CD4-positive, alpha-beta T cell (primary cell): ENCODE results near the gene PTPRM. TPM values are rescaled to one million over a fixed set of nuclear protein-coding genes. Genes with fewer than 3 reads are reported as not detected.

Experiments
- ATAC-seq: fragments of 200-7000 bp; cut with Tn5 transposase; one replicate; pipeline ENCODE4 v1.10.0; 2022; ENCODE audit warnings: mild to moderate bottlenecking; ENCODE audit not compliant: poor library complexity
- CTCF ChIA-PET: fragments of 350-600 bp; sonication (Branson Sonifier 250); formaldehyde crosslinking; loops from one replicate; lab custom pipeline; 2021; ENCODE audit warnings: antibody characterized with exemption, inconsistent platforms; lab: Charles Lee
- POLR2A ChIA-PET: fragments of 350-600 bp; sonication (Branson Sonifier 250); formaldehyde crosslinking; loops from one replicate; lab custom pipeline; 2021; ENCODE audit warnings: antibody characterized with exemption, inconsistent platforms; lab: Charles Lee
- DNase-seq, 14 experiments: peaks; one replicate each; pipeline ENCODE4 v3.0.0-alpha.2; 2013 to 2020; ENCODE audit warnings: mixed read lengths in 2 of 14
- H3K27ac ChIP-seq, 2 donors: one replicate each; pipeline versions ENCODE4 v1.5.1 to v1.7.0; 2013; ENCODE audit warnings: low read length in 2 of 2, low read depth in 1 of 2, mild to moderate bottlenecking in 1 of 2
- H3K27me3 ChIP-seq, 2 experiments: 1 replicate in 1 of 2; 2 replicates in 1 of 2; pipeline versions ENCODE4 v1.6.1 to v1.7.0; 2013; ENCODE audit warnings: low read length in 2 of 2, control low read depth in 1 of 2, mild to moderate bottlenecking in 1 of 2, moderate library complexity in 1 of 2; ENCODE audit not compliant: insufficient read depth in 2 of 2, control insufficient read depth in 1 of 2
- H3K36me3 ChIP-seq: one replicate; pipeline ENCODE4 v1.6.1; 2013; ENCODE audit warnings: low read length, control low read depth; ENCODE audit not compliant: insufficient read depth
- H3K4me1 ChIP-seq: one replicate; pipeline ENCODE4 v1.6.1; 2013; ENCODE audit warnings: low read length, control low read depth; ENCODE audit not compliant: insufficient read depth
- H3K4me3 ChIP-seq: one replicate; pipeline ENCODE4 v1.5.1; 2013; ENCODE audit warnings: mild to moderate bottlenecking, low read length, moderate library complexity
- H3K9me3 ChIP-seq, 2 experiments: 1 replicate in 1 of 2; 2 replicates in 1 of 2; pipeline versions ENCODE4 v1.6.1 to v1.7.0; 2013; ENCODE audit warnings: low read length in 2 of 2, mild to moderate bottlenecking in 2 of 2, control low read depth in 1 of 2, moderate library complexity in 1 of 2; ENCODE audit not compliant: control insufficient read depth in 1 of 2, insufficient read depth in 1 of 2
- H3K27ac Mint-ChIP-seq: one replicate; pipeline ENCODE4 v1.8.0; 2020; ENCODE audit warnings: mixed read lengths
- H3K27me3 Mint-ChIP-seq: one replicate; pipeline ENCODE4 v1.8.0; 2021; ENCODE audit warnings: mixed read lengths
- H3K36me3 Mint-ChIP-seq: one replicate; pipeline ENCODE4 v1.8.0; 2021; ENCODE audit warnings: low read depth, mixed read lengths
- H3K4me1 Mint-ChIP-seq: one replicate; pipeline ENCODE4 v1.8.0; 2021; ENCODE audit warnings: low read depth, mixed read lengths
- H3K4me3 Mint-ChIP-seq: one replicate; pipeline ENCODE4 v1.8.0; 2020; ENCODE audit warnings: mild to moderate bottlenecking, mixed read lengths
- H3K9me3 Mint-ChIP-seq: one replicate; pipeline ENCODE4 v1.8.0; 2020; ENCODE audit warnings: mixed read lengths
- intact Hi-C, 2 experiments: fragments of 100-400 bp; cut with DNase I in 1 of 2; cut with micrococcal nuclease in 1 of 2; formaldehyde crosslinking; loops; one replicate each; pipeline versions ENCODE4 v1.15.1 to v1.9.0; 2023 to 2025; cut with DNase I, micrococcal nuclease
- total RNA-seq, 174 experiments: library from RNA in 2 of 174; stranded (reverse) in 2 of 174; gene quantifications; one replicate each; pipeline ENCODE4 v1.2.3 and lab custom pipeline; 2021 to 2026
- TF ChIP-seq, protein P1 (sequence below): fragments of 200-600 bp; IDR thresholded peaks from one replicate; pipeline ENCODE4 v1.8.0; 2022; ENCODE audit warnings: antibody characterized with exemption, mild to moderate bottlenecking

Gene PTPRM
- total RNA-seq, 2 experiments from 2014 or later = 21.7 to 21.9 TPM

- no peak for ATAC-seq
Observed at GRCh38 chr18:7684966-7685365, 117.8 kb downstream of the PTPRM start.

DNA sequence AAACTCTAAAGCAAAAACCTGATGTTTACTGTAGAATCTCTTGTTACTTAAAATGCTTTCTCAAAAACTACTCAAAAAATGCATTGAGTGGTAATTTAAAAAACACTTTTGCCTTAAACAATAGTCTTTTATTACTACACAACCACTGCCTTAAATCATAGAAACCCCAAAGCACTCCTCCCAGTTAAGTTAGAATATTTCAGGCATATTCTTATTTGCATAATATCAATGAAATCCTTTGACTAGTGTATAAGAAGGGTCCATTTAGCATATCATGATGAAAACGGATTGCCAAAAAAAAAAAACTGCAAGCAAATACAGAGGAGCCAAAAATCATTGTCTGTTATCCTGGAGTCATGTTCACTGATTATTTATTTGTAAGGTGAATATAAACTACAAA lies 119.2 kb downstream of the PTPRM start:
- Mint-ChIP-seq H3K36me3 (no peaks in the 10 kb centered on the region), H3K4me3 (no peak overlapping the region), H3K27ac (no peak overlapping the region), H3K9me3 (no peaks in the 10 kb centered on the region), H3K27me3 (no peaks in the 10 kb centered on the region), H3K4me1 (no peaks in the 10 kb centered on the region)
- intact Hi-C loops = no loop called here
- DNase-seq (no peak), ATAC-seq (no peak)
- Histone ChIP-seq H3K27me3 (no peaks in the 10 kb centered on the region), H3K4me1 (no peaks in the 10 kb centered on the region), H3K27ac (no peak overlapping the region), H3K9me3 (no peaks in the 10 kb centered on the region), H3K36me3 (no peaks in the 10 kb centered on the region), H3K4me3 (no peak overlapping the region)
- CTCF ChIA-PET = no interaction called here
- TF ChIP-seq, protein P1, sequence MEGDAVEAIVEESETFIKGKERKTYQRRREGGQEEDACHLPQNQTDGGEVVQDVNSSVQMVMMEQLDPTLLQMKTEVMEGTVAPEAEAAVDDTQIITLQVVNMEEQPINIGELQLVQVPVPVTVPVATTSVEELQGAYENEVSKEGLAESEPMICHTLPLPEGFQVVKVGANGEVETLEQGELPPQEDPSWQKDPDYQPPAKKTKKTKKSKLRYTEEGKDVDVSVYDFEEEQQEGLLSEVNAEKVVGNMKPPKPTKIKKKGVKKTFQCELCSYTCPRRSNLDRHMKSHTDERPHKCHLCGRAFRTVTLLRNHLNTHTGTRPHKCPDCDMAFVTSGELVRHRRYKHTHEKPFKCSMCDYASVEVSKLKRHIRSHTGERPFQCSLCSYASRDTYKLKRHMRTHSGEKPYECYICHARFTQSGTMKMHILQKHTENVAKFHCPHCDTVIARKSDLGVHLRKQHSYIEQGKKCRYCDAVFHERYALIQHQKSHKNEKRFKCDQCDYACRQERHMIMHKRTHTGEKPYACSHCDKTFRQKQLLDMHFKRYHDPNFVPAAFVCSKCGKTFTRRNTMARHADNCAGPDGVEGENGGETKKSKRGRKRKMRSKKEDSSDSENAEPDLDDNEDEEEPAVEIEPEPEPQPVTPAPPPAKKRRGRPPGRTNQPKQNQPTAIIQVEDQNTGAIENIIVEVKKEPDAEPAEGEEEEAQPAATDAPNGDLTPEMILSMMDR = no peak
- POLR2A ChIA-PET = no interaction called here

More at GRCh38 chr18:7684966-7685365, 117.8 kb downstream of the PTPRM start:
- no peaks in the 10 kb centered on the region for H3K36me3 Mint-ChIP-seq
- Histone ChIP-seq H3K36me3 (no peaks in the 10 kb centered on the region), H3K27me3 (no peaks in the 10 kb centered on the region), H3K9me3 (no peaks in the 10 kb centered on the region), H3K27ac (no peak overlapping the region), H3K4me1 (no peaks in the 10 kb centered on the region), H3K4me3 (no peak overlapping the region)
- ChIA-PET POLR2A (no interaction called here), CTCF (no interaction called here)
- no peak for DNase-seq
- no peaks in the 10 kb centered on the region for H3K4me1 Mint-ChIP-seq
- H3K4me3 Mint-ChIP-seq = no peak overlapping the region
- H3K27me3 Mint-ChIP-seq = no peaks in the 10 kb centered on the region
- H3K9me3 Mint-ChIP-seq = no peaks in the 10 kb centered on the region
- TF ChIP-seq, protein P1 = no peak
- intact Hi-C loops = no loop called here
- H3K27ac Mint-ChIP-seq = no peak overlapping the region

DNA sequence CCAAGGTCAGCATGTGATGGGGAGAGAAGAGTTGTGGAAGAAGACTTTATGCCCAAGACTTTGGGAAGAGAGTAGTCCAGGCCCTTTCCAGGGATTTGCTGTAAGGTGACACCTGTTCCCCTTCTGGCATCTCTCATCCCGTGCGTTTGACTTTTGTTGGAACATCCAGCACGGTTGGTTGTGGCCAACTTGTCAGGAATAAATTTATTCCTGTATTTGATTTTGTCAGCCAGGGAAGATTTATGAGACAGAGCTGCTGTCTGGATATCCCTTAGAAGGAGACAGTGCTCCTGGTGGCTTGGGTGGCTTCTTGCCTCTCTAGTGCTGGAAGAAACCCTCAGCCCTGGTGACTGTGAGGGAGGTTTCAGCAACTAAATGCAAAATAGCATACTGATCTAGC lies 121.5 kb downstream of the PTPRM start:
- no peak overlapping the region for H3K27ac Mint-ChIP-seq
- H3K9me3 Mint-ChIP-seq = no peaks in the 10 kb centered on the region
- no peaks in the 10 kb centered on the region for H3K4me1 Mint-ChIP-seq
- intact Hi-C loops = no loop called here
- Histone ChIP-seq H3K27me3 (no peaks in the 10 kb centered on the region), H3K9me3 (no peaks in the 10 kb centered on the region), H3K4me3 (no peak overlapping the region), H3K4me1 (no peaks in the 10 kb centered on the region), H3K27ac (no peak overlapping the region), H3K36me3 (no peaks in the 10 kb centered on the region)
- no peaks in the 10 kb centered on the region for H3K27me3 Mint-ChIP-seq
- POLR2A ChIA-PET = no interaction called here
- CTCF ChIA-PET = no interaction called here
- DNase-seq (no peak), ATAC-seq (no peak)
- H3K36me3 Mint-ChIP-seq = no peaks in the 10 kb centered on the region
- TF ChIP-seq, protein P1 = no peak
- no peak overlapping the region for H3K4me3 Mint-ChIP-seq
